HCT116 (cell line): ENCODE results near the gene NEUROD6. TPM values are rescaled to one million over a fixed set of nuclear protein-coding genes. Genes with fewer than 3 reads are reported as not detected.

Experiments
- ATAC-seq: fragments of 200-7000 bp; cut with Tn5 transposase; 2 replicates; pipeline ENCODE4 v1.9.1; 2020; ENCODE audit warnings: mild to moderate bottlenecking, moderate library complexity
- BruUV-seq: library from RNA; stranded (reverse); fragments of 400-500 nt; replicated peaks from 2 replicates; lab custom pipeline; 2021; lab: Mats Ljungman, UMichigan
- CTCF ChIA-PET: fragments of 300-600 bp; sonication (Branson Sonifier 250); formaldehyde crosslinking; loops from one replicate; lab custom pipeline; 2021; ENCODE audit warnings: antibody characterized with exemption; lab: Charles Lee
- POLR2A ChIA-PET: fragments of 300-600, 350-600 bp; sonication (Branson Sonifier 250); formaldehyde crosslinking; loops from one replicate; lab custom pipeline; 2021; ENCODE audit warnings: antibody characterized with exemption; lab: Charles Lee
- RAD21 ChIA-PET, 2 experiments: fragments of 300-600 bp; sonication (Branson Sonifier 250); formaldehyde crosslinking; loops; one replicate each; lab custom pipeline; 2023; ENCODE audit warnings: low total read pairs in 2 of 2; ENCODE audit not compliant: uncharacterized antibody in 2 of 2, unreplicated experiment in 2 of 2, low non-redundant PET in 1 of 2; lab: Charles Lee
- DNase-seq: peaks from one replicate; pipeline ENCODE4 v3.0.0-alpha.2; 2010; ENCODE audit warnings: low read depth, low spot score
- H2AFZ ChIP-seq: fragments of 200-600 bp; shearing (Covaris generic), sonication (generic); 2 replicates; pipeline ENCODE4 v1.6.1; 2017; ENCODE audit warnings: low read depth, mixed run types, mixed read lengths, antibody characterized with exemption, low read length; ENCODE audit not compliant: poor library complexity, severe bottlenecking
- H3K27ac ChIP-seq: 2 replicates; pipeline ENCODE4 v1.5.1; 2012; ENCODE audit warnings: low read depth, low read length
- H3K27me3 ChIP-seq: fragments of 200-600 bp; sonication (generic); 2 replicates; pipeline ENCODE4 v1.6.1; 2016; ENCODE audit warnings: mixed run types, low read length, mixed read lengths; ENCODE audit not compliant: insufficient read depth
- H3K36me3 ChIP-seq, 2 experiments: fragments of 200-500 bp in 1 of 2; fragments of 200-600 bp in 1 of 2; sonication (Bioruptor generic) in 1 of 2; sonication (generic) in 1 of 2; 2 replicates each; pipeline versions ENCODE4 v1.5.1 to v1.6.1; 2014 to 2016; ENCODE audit warnings: low read length in 2 of 2, inconsistent platforms in 1 of 2, mixed read lengths in 1 of 2, mixed run types in 1 of 2; ENCODE audit not compliant: insufficient read depth in 2 of 2, control insufficient read depth in 1 of 2
- H3K4me1 ChIP-seq, 2 experiments: fragments of 200-600 bp in 1 of 2; sonication (generic) in 1 of 2; 2 replicates each; pipeline versions ENCODE4 v1.5.1 to v1.6.1; 2012 to 2017; ENCODE audit warnings: low read length in 2 of 2, inconsistent platforms in 1 of 2, mild to moderate bottlenecking in 1 of 2, mixed read lengths in 1 of 2, mixed run types in 1 of 2, moderate library complexity in 1 of 2; ENCODE audit not compliant: insufficient read depth in 2 of 2, control insufficient read depth in 1 of 2
- H3K4me2 ChIP-seq: fragments of 200-600 bp; sonication (generic); 2 replicates; pipeline ENCODE4 v1.6.1; 2017; ENCODE audit warnings: mixed run types, low read length, mixed read lengths
- H3K4me3 ChIP-seq, 2 experiments: fragments of 200-600 bp in 1 of 2; sonication (generic) in 1 of 2; replicated peaks in 1 of 2; 2 replicates each; pipeline ENCODE4 v1.5.1; 2011 to 2016; ENCODE audit warnings: low read length in 2 of 2, control low read depth in 1 of 2, low read depth in 1 of 2, mild to moderate bottlenecking in 1 of 2, mixed read lengths in 1 of 2, mixed run types in 1 of 2
- H3K79me2 ChIP-seq: fragments of 200-600 bp; sonication (generic); 2 replicates; pipeline ENCODE4 v1.6.1; 2017; ENCODE audit warnings: mild to moderate bottlenecking, mixed run types, low read length, moderate library complexity, mixed read lengths; ENCODE audit not compliant: insufficient read depth
- H3K9ac ChIP-seq: fragments of 200-600 bp; sonication (generic); 2 replicates; pipeline ENCODE4 v1.6.1; 2016; ENCODE audit warnings: low read length, mixed read lengths
- H3K9me2 ChIP-seq: fragments of 200-600 bp; sonication (generic), shearing (Covaris generic); 2 replicates; pipeline ENCODE4 v1.6.1; 2017; ENCODE audit warnings: mixed run types, mild to moderate bottlenecking, moderate library complexity; ENCODE audit not compliant: insufficient read depth
- H3K9me3 ChIP-seq, 2 experiments: fragments of 200-500 bp in 1 of 2; fragments of 200-600 bp in 1 of 2; sonication (Bioruptor generic) in 1 of 2; sonication (generic) in 1 of 2; 2 replicates each; pipeline ENCODE4 v1.6.1; 2014 to 2017; ENCODE audit warnings: low read length in 2 of 2, mixed read lengths in 2 of 2, inconsistent platforms in 1 of 2, low read depth in 1 of 2, mild to moderate bottlenecking in 1 of 2, mixed run types in 1 of 2, moderate library complexity in 1 of 2; ENCODE audit not compliant: control insufficient read depth in 1 of 2, insufficient read depth in 1 of 2
- H4K20me1 ChIP-seq: fragments of 200-600 bp; sonication (generic), shearing (Covaris generic); 2 replicates; pipeline ENCODE4 v1.6.1; 2017; ENCODE audit warnings: mixed run types, mild to moderate bottlenecking, moderate library complexity; ENCODE audit not compliant: insufficient read depth
- CBX3 ChIP-seq: IDR thresholded peaks from 2 replicates; pipeline ENCODE4 v1.6.1; 2012; ENCODE audit warnings: low read depth
- EGR1 ChIP-seq: IDR thresholded peaks from 2 replicates; pipeline ENCODE4 v1.6.1; 2012; ENCODE audit warnings: low read depth
- ELF1 ChIP-seq: IDR thresholded peaks from 2 replicates; pipeline ENCODE4 v1.6.1; 2012; ENCODE audit warnings: low read depth, borderline replicate concordance
- EZH2phosphoT487 ChIP-seq: fragments of 200-600 bp; IDR thresholded peaks from 2 replicates; pipeline ENCODE4 v1.6.1; 2018; ENCODE audit warnings: antibody characterized with exemption, borderline replicate concordance
- FOSL1 ChIP-seq: IDR thresholded peaks from 2 replicates; pipeline ENCODE4 v1.6.1; 2012; ENCODE audit warnings: low read depth
- MAX ChIP-seq: IDR thresholded peaks from 2 replicates; pipeline ENCODE4 v1.6.1; 2012
- POLR2A ChIP-seq: IDR thresholded peaks from 2 replicates; pipeline ENCODE4 v1.7.0; 2011; ENCODE audit warnings: borderline replicate concordance; ENCODE audit not compliant: insufficient read depth, insufficient read length; ENCODE audit errors: extremely low read depth
- POLR2AphosphoS5 ChIP-seq: IDR thresholded peaks from 2 replicates; pipeline ENCODE4 v1.6.1; 2011; ENCODE audit warnings: mild to moderate bottlenecking, low read depth, low read length, moderate library complexity
- RAD21 ChIP-seq: IDR thresholded peaks from 2 replicates; pipeline ENCODE4 v1.6.1; 2012; ENCODE audit warnings: low read depth, mild to moderate bottlenecking
- SIN3A ChIP-seq: IDR thresholded peaks from 2 replicates; pipeline ENCODE4 v1.6.1; 2012; ENCODE audit warnings: low read depth
- SP1 ChIP-seq: IDR thresholded peaks from 2 replicates; pipeline ENCODE4 v1.6.1; 2012; ENCODE audit warnings: low read depth
- SRF ChIP-seq: IDR thresholded peaks from 2 replicates; pipeline ENCODE4 v1.6.1; 2012; ENCODE audit warnings: low read depth
- TCF7L2 ChIP-seq: IDR thresholded peaks from 2 replicates; pipeline ENCODE4 v1.7.0; 2011; ENCODE audit warnings: borderline replicate concordance, inconsistent platforms; ENCODE audit not compliant: insufficient read depth, insufficient read length; ENCODE audit errors: extremely low read depth
- YY1 ChIP-seq: IDR thresholded peaks from 2 replicates; pipeline ENCODE4 v1.6.1; 2011; ENCODE audit warnings: low read length, low read depth, moderate library complexity, mild to moderate bottlenecking; ENCODE audit not compliant: insufficient replicate concordance; ENCODE audit errors: extremely low read depth
- intact Hi-C: fragments of 100-400 bp; cut with micrococcal nuclease; formaldehyde crosslinking; loops from 2 replicates; pipeline ENCODE4 v1.10.0; 2022
- total RNA-seq: library from RNA; stranded (reverse); gene quantifications from one replicate; pipeline ENCODE4 v1.2.1, GENCODE V29; 2021; ENCODE audit not compliant: unreplicated experiment
- TF ChIP-seq, protein P1 (sequence below): IDR thresholded peaks from 2 replicates; pipeline ENCODE4 v1.6.1; 2011; ENCODE audit warnings: mild to moderate bottlenecking, low read length, moderate library complexity; ENCODE audit not compliant: insufficient replicate concordance; ENCODE audit errors: extremely low read depth

The NEUROD6 gene
- total RNA-seq, 1 experiment from 2014 or later = not detected

GRCh38 chr7:31314781-31315180, 25.7 kb downstream of the NEUROD6 start:
- Histone ChIP-seq H3K36me3 (no peaks in the 10 kb centered on the region), H3K79me2 (no peaks in the 10 kb centered on the region), H3K9me2 (no peaks in the 10 kb centered on the region), H3K4me2 (no peak overlapping the region), H3K9me3 (no peaks in the 10 kb centered on the region), H2AFZ (no peak overlapping the region), H3K27ac (no peak overlapping the region), H3K9ac (no peak overlapping the region), H3K4me3 (no peak overlapping the region), H3K27me3 (peaks cover 38% of the 10 kb centered on the region), H3K4me1 (no peaks in the 10 kb centered on the region), H4K20me1 (no peaks in the 10 kb centered on the region; the same call in 1 of the 2 replicates)
- ChIA-PET CTCF (no interaction called here), POLR2A (no interaction called here), RAD21 (no interaction called here)
- DNase-seq (no peak), ATAC-seq (no peak)
- TF ChIP-seq TCF7L2 = no peak
- TF ChIP-seq YY1 = no peak
- TF ChIP-seq EGR1 = no peak
- TF ChIP-seq ELF1 = no peak
- no peak for TF ChIP-seq SIN3A
- TF ChIP-seq RAD21 = no peak
- TF ChIP-seq POLR2A = no peak
- TF ChIP-seq FOSL1 = no peak
- TF ChIP-seq SRF = no peak
- no peak for TF ChIP-seq EZH2phosphoT487
- no peak for TF ChIP-seq CBX3
- no peak for TF ChIP-seq POLR2AphosphoS5
- no peak for TF ChIP-seq SP1
- TF ChIP-seq, protein P1, sequence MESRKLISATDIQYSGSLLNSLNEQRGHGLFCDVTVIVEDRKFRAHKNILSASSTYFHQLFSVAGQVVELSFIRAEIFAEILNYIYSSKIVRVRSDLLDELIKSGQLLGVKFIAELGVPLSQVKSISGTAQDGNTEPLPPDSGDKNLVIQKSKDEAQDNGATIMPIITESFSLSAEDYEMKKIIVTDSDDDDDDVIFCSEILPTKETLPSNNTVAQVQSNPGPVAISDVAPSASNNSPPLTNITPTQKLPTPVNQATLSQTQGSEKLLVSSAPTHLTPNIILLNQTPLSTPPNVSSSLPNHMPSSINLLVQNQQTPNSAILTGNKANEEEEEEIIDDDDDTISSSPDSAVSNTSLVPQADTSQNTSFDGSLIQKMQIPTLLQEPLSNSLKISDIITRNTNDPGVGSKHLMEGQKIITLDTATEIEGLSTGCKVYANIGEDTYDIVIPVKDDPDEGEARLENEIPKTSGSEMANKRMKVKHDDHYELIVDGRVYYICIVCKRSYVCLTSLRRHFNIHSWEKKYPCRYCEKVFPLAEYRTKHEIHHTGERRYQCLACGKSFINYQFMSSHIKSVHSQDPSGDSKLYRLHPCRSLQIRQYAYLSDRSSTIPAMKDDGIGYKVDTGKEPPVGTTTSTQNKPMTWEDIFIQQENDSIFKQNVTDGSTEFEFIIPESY = no peak
- no peak for TF ChIP-seq MAX
- intact Hi-C loops = no loop called here
- BruUV-seq = no TSS peak
